Lung (tissue), 12 donors: Measurements from ENCODE around the gene CMTM5. TPM values are rescaled to one million over a fixed set of nuclear protein-coding genes. Genes with fewer than 3 reads are reported as not detected.

Source experiments
- ATAC-seq: fragments of 200-7000 bp; cut with Tn5 transposase; one replicate; pipeline ENCODE4 v1.9.1; 2020; ENCODE audit warnings: moderate number of reproducible peaks; ENCODE audit not compliant: insufficient read depth, low FRiP score
- DNase-seq, 3 donors: peaks; one replicate each; pipeline ENCODE4 v3.0.0-alpha.2; 2013 to 2017
- H3K27ac ChIP-seq, 2 donors: one replicate each; pipeline ENCODE4 v1.5.1; 2013; ENCODE audit warnings: mild to moderate bottlenecking in 2 of 2, moderate library complexity in 2 of 2, control low read depth in 1 of 2, inconsistent platforms in 1 of 2, low read depth in 1 of 2, low read length in 1 of 2
- H3K27me3 ChIP-seq, 3 donors: one replicate each; pipeline ENCODE4 v1.5.1; 2013; ENCODE audit warnings: low read length in 2 of 3; ENCODE audit not compliant: control insufficient read depth in 3 of 3, insufficient read depth in 3 of 3
- H3K36me3 ChIP-seq, 4 donors: one replicate each; pipeline ENCODE4 v1.5.1; 2013; ENCODE audit warnings: low read length in 4 of 4, mild to moderate bottlenecking in 1 of 4, moderate library complexity in 1 of 4; ENCODE audit not compliant: control insufficient read depth in 4 of 4, insufficient read depth in 4 of 4
- H3K4me1 ChIP-seq, 5 donors: one replicate each; pipeline ENCODE4 v1.5.1; 2013; ENCODE audit warnings: low read length in 5 of 5, mild to moderate bottlenecking in 2 of 5, moderate library complexity in 1 of 5; ENCODE audit not compliant: control insufficient read depth in 5 of 5, insufficient read depth in 5 of 5
- H3K4me3 ChIP-seq: one replicate; pipeline ENCODE4 v1.5.1; 2013; ENCODE audit warnings: mild to moderate bottlenecking, control low read depth, moderate library complexity
- H3K9ac ChIP-seq, 2 donors: one replicate each; pipeline ENCODE4 v1.5.1; 2013; ENCODE audit warnings: low read length in 2 of 2, control low read depth in 1 of 2; ENCODE audit not compliant: insufficient read depth in 1 of 2
- H3K9me3 ChIP-seq, 4 donors: one replicate each; pipeline ENCODE4 v1.5.1; 2013; ENCODE audit warnings: low read length in 3 of 4, mild to moderate bottlenecking in 1 of 4, moderate library complexity in 1 of 4; ENCODE audit not compliant: control insufficient read depth in 4 of 4, insufficient read depth in 3 of 4
- WGBS, 2 donors: extraction: QIAGEN DNeasy Blood & Tissue Kit; methylation state at CpG; one replicate each; pipeline ENCODE4 v1.1.7; 2013; 5-methylcytosine and 5-hydroxymethylcytosine counted together
- polyA plus RNA-seq, 2 donors: library from polyadenylated mRNA; stranded (reverse); fragments of 200-250 nt; gene quantifications; one replicate each; pipeline ENCODE4 v1.2.1, GENCODE V29; 2013
- total RNA-seq, 2 donors: library from RNA; depleted of rRNA in 1 of 2; stranded (reverse); fragments of >200 nt in 1 of 2; gene quantifications; one replicate each; pipeline ENCODE4 v1.2.1, GENCODE V29; 2014 to 2021
- TF ChIP-seq, protein P1 (sequence below): IDR thresholded peaks from 2 replicates; pipeline ENCODE4 v1.5.1; 2012; ENCODE audit warnings: mild to moderate bottlenecking; ENCODE audit errors: control extremely low read depth, extremely low read depth
- donor health status: control.
- donor health status: control.
- donor health status: Bipolar disorder and iron deficiency.
- donor health status: healthy.
- donor health status: DM: yes; HTN: yes; CAD: no.

Gene CMTM5
- total and polyA plus RNA-seq, 4 donors, result 0.55 to 3.3 (median 1.4) TPM

DNA sequence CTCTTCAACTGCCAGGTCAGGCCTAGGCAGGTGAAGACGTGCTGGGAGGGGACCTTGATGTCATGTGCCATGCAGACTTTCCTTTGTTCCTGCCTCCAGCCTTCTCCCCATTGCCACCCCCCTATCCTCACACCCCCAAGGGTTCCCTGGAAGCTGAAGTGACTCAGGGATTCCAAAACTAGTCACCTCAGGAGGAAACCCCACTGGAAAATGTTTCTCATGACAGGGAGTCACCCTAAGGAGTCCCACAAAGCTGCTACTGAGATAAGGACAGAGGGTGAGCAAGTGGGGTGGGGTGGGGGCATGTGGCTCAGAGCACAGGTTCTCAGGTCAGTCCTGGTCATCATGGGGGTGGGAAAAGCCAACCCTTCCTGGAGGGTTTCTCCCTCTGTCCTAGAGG is 6.6 kb upstream of the CMTM5 start:
- Histone ChIP-seq H3K4me1 (peaks cover 0 to 11% (median 6%) of the 10 kb centered on the region in 5 donors), H3K4me3 (no peak overlapping the region), H3K9ac (no peak overlapping the region), H3K36me3 (no peaks in the 10 kb centered on the region), H3K27me3 (no peaks in the 10 kb centered on the region), H3K27ac (no peak overlapping the region), H3K9me3 (no peaks in the 10 kb centered on the region)
- ATAC-seq (no peak), DNase-seq (no peak)
- 57 to 60% methylated on average over 1 of the region's 1 CpG for WGBS, 2 donors
- TF ChIP-seq, protein P1, sequence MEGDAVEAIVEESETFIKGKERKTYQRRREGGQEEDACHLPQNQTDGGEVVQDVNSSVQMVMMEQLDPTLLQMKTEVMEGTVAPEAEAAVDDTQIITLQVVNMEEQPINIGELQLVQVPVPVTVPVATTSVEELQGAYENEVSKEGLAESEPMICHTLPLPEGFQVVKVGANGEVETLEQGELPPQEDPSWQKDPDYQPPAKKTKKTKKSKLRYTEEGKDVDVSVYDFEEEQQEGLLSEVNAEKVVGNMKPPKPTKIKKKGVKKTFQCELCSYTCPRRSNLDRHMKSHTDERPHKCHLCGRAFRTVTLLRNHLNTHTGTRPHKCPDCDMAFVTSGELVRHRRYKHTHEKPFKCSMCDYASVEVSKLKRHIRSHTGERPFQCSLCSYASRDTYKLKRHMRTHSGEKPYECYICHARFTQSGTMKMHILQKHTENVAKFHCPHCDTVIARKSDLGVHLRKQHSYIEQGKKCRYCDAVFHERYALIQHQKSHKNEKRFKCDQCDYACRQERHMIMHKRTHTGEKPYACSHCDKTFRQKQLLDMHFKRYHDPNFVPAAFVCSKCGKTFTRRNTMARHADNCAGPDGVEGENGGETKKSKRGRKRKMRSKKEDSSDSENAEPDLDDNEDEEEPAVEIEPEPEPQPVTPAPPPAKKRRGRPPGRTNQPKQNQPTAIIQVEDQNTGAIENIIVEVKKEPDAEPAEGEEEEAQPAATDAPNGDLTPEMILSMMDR, result no peak

DNA sequence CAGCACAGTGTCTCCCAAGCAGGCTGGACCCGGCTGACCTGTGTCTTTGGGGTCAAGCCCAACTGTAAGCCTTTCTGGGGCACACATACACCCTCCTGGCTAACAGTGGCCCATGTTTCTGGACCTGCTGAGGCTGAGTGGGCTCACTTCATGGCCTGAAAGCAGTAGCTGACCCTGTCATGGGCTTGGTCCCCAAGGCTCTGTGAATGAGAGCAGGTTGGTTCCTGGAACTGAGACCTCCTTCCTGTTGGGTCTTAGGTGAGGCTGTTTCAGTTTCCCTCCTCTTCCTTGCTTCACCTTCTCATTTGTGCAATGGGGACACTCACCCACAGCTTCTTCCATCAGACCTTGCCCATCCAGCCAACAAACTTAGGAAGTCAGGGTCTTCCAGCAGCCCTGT is 5.0 kb upstream of the CMTM5 start:
- no peak overlapping the region for H3K9ac ChIP-seq
- peaks cover 0 to 14% (median 4%) of the 10 kb centered on the region in 5 donors for H3K4me1 ChIP-seq
- no peaks in the 10 kb centered on the region for H3K9me3 ChIP-seq
- H3K27me3 ChIP-seq, result no peaks in the 10 kb centered on the region
- DNase-seq (no peak), ATAC-seq (no peak)
- no peaks in the 10 kb centered on the region for H3K36me3 ChIP-seq
- WGBS, 2 donors, result 78 to 91% methylated on average over 1 of the region's 1 CpG
- no peak overlapping the region for H3K4me3 ChIP-seq
- TF ChIP-seq, protein P1, result no peak
- H3K27ac ChIP-seq, result no peak overlapping the region

DNA sequence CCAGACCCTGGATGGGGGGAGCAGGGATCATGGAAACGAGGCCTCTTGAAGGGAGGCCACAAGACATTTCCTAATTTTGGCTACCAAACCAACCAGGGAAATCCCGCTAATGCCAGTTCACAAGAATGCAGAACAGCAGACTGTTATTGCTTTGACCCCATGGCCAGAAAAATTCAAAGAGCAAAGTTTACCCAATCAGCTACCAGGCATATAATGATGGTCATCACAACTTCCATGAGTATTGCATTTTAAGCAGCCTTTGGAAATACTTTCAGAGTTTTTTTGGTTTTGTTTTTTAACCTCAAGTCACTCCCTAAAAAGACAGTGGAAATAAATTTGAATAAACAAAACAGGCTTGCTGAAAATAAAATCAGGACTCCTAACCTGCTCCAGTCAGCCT is 4.3 kb upstream of the CMTM5 start, which contains the start of gene IL25:
Gene IL25, plus strand, starts transcription at position 301 of the 400 bp plus-strand sequence.
- TF ChIP-seq, protein P1, result no peak
- H3K27ac ChIP-seq, result no peak within 1 kb of the TSS
- DNase-seq (no peak), ATAC-seq (no peak)
- no peaks in the 10 kb centered on the region for H3K9me3 ChIP-seq
- no peak within 1 kb of the TSS for H3K9ac ChIP-seq
- no peaks in the 10 kb centered on the region for H3K27me3 ChIP-seq
- whole genome bisulfite sequencing, 2 donors, result 79 to 83% methylated on average over 2 of the region's 2 CpGs
- H3K4me3 ChIP-seq, result no peak within 1 kb of the TSS
- H3K4me1 ChIP-seq, result peaks cover 0 to 13% (median 0%) of the 10 kb centered on the region in 5 donors
- no peaks in the 10 kb centered on the region for H3K36me3 ChIP-seq

DNA sequence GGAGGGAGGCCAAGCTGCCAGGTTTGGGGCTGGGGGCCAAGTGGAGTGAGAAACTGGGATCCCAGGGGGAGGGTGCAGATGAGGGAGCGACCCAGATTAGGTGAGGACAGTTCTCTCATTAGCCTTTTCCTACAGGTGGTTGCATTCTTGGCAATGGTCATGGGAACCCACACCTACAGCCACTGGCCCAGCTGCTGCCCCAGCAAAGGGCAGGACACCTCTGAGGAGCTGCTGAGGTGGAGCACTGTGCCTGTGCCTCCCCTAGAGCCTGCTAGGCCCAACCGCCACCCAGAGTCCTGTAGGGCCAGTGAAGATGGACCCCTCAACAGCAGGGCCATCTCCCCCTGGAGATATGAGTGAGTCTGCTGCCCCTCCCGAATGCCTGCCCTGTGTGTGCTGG is 3.8 kb upstream of the CMTM5 start:
- no peaks in the 10 kb centered on the region for H3K9me3 ChIP-seq
- TF ChIP-seq, protein P1, result no peak
- DNase-seq (no peak), ATAC-seq (no peak)
- H3K4me3 ChIP-seq, result no peak overlapping the region
- H3K27ac ChIP-seq, result no peak overlapping the region
- no peaks in the 10 kb centered on the region for H3K27me3 ChIP-seq
- no peak overlapping the region for H3K9ac ChIP-seq
- WGBS, 2 donors, result 82 to 90% methylated on average over 3 of the region's 3 CpGs
- no peaks in the 10 kb centered on the region for H3K36me3 ChIP-seq
- peaks cover 0 to 12% (median 0%) of the 10 kb centered on the region in 5 donors for H3K4me1 ChIP-seq
